ENCODE measurements around the gene UBXN4.

- TF ChIP-seq CTCF (IDR thresholded peaks at IDR 0.05): no peak
- TF ChIP-seq EZH2 (IDR thresholded peaks at IDR 0.05): no peak
These were observed 27.2 kb downstream of the UBXN4 start for GRCh38 chr2:135768863-135769262.
